GM12872 (cell line): ENCODE measurements around the gene PLP1.

ENCODE experiments used
- CTCF ChIP-seq: IDR thresholded peaks from 3 replicates; pipeline ENCODE4 v1.5.1; 2011; ENCODE audit warnings: low read depth, mild to moderate bottlenecking, low read length, moderate library complexity; ENCODE audit not compliant: insufficient read depth

Gene PLP1

GRCh38 chrX:103737696-103738095 is 38.9 kb upstream of the PLP1 start:
- no peak for TF ChIP-seq CTCF

- TF ChIP-seq CTCF, result no peak
Measured at GRCh38 chrX:103739421-103739820, 37.2 kb upstream of the PLP1 start.

GRCh38 chrX:103741879-103742278 is 34.8 kb upstream of the PLP1 start:
- TF ChIP-seq CTCF, result no peak

GRCh38 chrX:103742339-103742738 is 34.3 kb upstream of the PLP1 start:
- no peak for TF ChIP-seq CTCF

- TF ChIP-seq CTCF, result no peak
Measured at GRCh38 chrX:103747163-103747562, 29.5 kb upstream of the PLP1 start.

GRCh38 chrX:103754401-103754800 is 22.2 kb upstream of the PLP1 start:
- no peak for TF ChIP-seq CTCF

- no peak for TF ChIP-seq CTCF
Measured at GRCh38 chrX:103756736-103757135, 19.9 kb upstream of the PLP1 start.

- no peak for TF ChIP-seq CTCF
Measured at GRCh38 chrX:103758555-103758954, 18.1 kb upstream of the PLP1 start.
